IMR-90 (cell line): Measurements from ENCODE around the gene GTF2H4. TPM values are rescaled to one million over a fixed set of nuclear protein-coding genes. Genes with fewer than 3 reads are reported as not detected.

Source experiments
- ATAC-seq: fragments of 200-7000 bp; cut with Tn5 transposase; 2 replicates; pipeline ENCODE4 v1.9.1; 2020; ENCODE audit warnings: low read depth, mild to moderate bottlenecking, moderate library complexity
- BruUV-seq: library from RNA; stranded (reverse); fragments of 400-500 nt; replicated peaks from 2 replicates; lab custom pipeline; 2021; lab: Mats Ljungman, UMichigan
- CTCF ChIA-PET: fragments of 300-600 bp; formaldehyde crosslinking; extraction: SDS; loops from one replicate; lab custom pipeline; 2021; ENCODE audit warnings: antibody characterized with exemption; lab: Yijun Ruan, JAX
- POLR2A ChIA-PET: fragments of 300-600 bp; sonication (Branson Sonifier 250); formaldehyde crosslinking; loops from one replicate; lab custom pipeline; 2022; ENCODE audit warnings: antibody characterized with exemption; ENCODE audit not compliant: unreplicated experiment; lab: Charles Lee
- DNase-seq: peaks from one replicate; pipeline ENCODE4 v3.0.0; 2013
- H2AFZ ChIP-seq: replicated peaks from 2 replicates; pipeline ENCODE3; 2013; ENCODE audit warnings: low read length, mild to moderate bottlenecking; ENCODE audit not compliant: poor library complexity
- H2AK5ac ChIP-seq: 2 replicates; pipeline ENCODE4 v1.6.1; 2013; ENCODE audit warnings: low read depth, low read length, inconsistent platforms
- H2AK9ac ChIP-seq: replicated peaks from 2 replicates; pipeline ENCODE3; 2013; ENCODE audit warnings: mild to moderate bottlenecking, low read depth, low read length, moderate library complexity; ENCODE audit not compliant: poor library complexity
- H2BK120ac ChIP-seq: 2 replicates; pipeline ENCODE4 v1.6.1; 2013; ENCODE audit warnings: low read depth, low read length, inconsistent platforms
- H2BK15ac ChIP-seq: 3 replicates; pipeline ENCODE4 v1.6.1; 2013; ENCODE audit warnings: low read depth, low read length, inconsistent platforms
- H2BK20ac ChIP-seq: 2 replicates; pipeline ENCODE4 v1.6.1; 2013; ENCODE audit warnings: low read depth, mild to moderate bottlenecking, inconsistent platforms, low read length, moderate library complexity
- H2BK5ac ChIP-seq: 2 replicates; pipeline ENCODE4 v1.6.1; 2013; ENCODE audit warnings: mild to moderate bottlenecking, low read depth, low read length, inconsistent platforms; ENCODE audit not compliant: poor library complexity, severe bottlenecking
- H3K14ac ChIP-seq: replicated peaks from 2 replicates; pipeline ENCODE4 v1.6.1; 2013; ENCODE audit warnings: low read depth, low read length, inconsistent platforms
- H3K18ac ChIP-seq: 2 replicates; pipeline ENCODE4 v1.6.1; 2013; ENCODE audit warnings: low read depth, low read length, control low read depth
- H3K23ac ChIP-seq: 2 replicates; pipeline ENCODE4 v1.6.1; 2013; ENCODE audit warnings: low read depth, low read length, inconsistent platforms
- H3K27ac ChIP-seq: 2 replicates; pipeline ENCODE4 v1.5.1; 2013; ENCODE audit warnings: mild to moderate bottlenecking, control low read depth, low read length; ENCODE audit not compliant: insufficient read depth
- H3K27me3 ChIP-seq: 2 replicates; pipeline ENCODE4 v1.6.1; 2013; ENCODE audit warnings: low read length; ENCODE audit not compliant: control insufficient read depth, insufficient read depth
- H3K36me3 ChIP-seq: 2 replicates; pipeline ENCODE4 v1.6.1; 2013; ENCODE audit warnings: low read length, mixed read lengths; ENCODE audit not compliant: control insufficient read depth, insufficient read depth
- H3K4ac ChIP-seq: 2 replicates; pipeline ENCODE4 v1.6.1; 2013; ENCODE audit warnings: low read depth, low read length, inconsistent platforms
- H3K4me1 ChIP-seq: 2 replicates; pipeline ENCODE4 v1.6.1; 2013; ENCODE audit warnings: low read length, mixed read lengths; ENCODE audit not compliant: control insufficient read depth, insufficient read depth
- H3K4me2 ChIP-seq: 2 replicates; pipeline ENCODE4 v1.6.1; 2013; ENCODE audit warnings: low read depth, mild to moderate bottlenecking, control low read depth, low read length, moderate library complexity
- H3K4me3 ChIP-seq: 2 replicates; pipeline ENCODE4 v1.5.1; 2013; ENCODE audit warnings: low read depth, mild to moderate bottlenecking, control low read depth, low read length, moderate library complexity; ENCODE audit not compliant: insufficient read depth
- H3K56ac ChIP-seq: 2 replicates; pipeline ENCODE4 v1.6.1; 2013; ENCODE audit warnings: low read length, inconsistent platforms; ENCODE audit not compliant: insufficient read depth; ENCODE audit errors: extremely low read depth
- H3K79me1 ChIP-seq, 2 experiments: 2 replicates each; pipeline ENCODE4 v1.6.1; 2013; ENCODE audit warnings: low read length in 2 of 2, inconsistent platforms in 1 of 2, low read depth in 1 of 2
- H3K9ac ChIP-seq: 2 replicates; pipeline ENCODE4 v1.6.1; 2013; ENCODE audit warnings: low read depth, low read length, control low read depth
- H3K9me1 ChIP-seq: 2 replicates; pipeline ENCODE4 v1.6.1; 2013; ENCODE audit warnings: low read length, inconsistent platforms; ENCODE audit not compliant: insufficient read depth
- H3K9me3 ChIP-seq: 2 replicates; pipeline ENCODE4 v1.6.1; 2013; ENCODE audit warnings: low read length; ENCODE audit not compliant: control insufficient read depth, insufficient read depth
- H4K20me1 ChIP-seq: 2 replicates; pipeline ENCODE4 v1.6.1; 2013; ENCODE audit warnings: low read length, inconsistent platforms; ENCODE audit not compliant: insufficient read depth
- H4K5ac ChIP-seq: 2 replicates; pipeline ENCODE4 v1.6.1; 2013; ENCODE audit warnings: mild to moderate bottlenecking, low read depth, low read length, control low read depth
- H4K8ac ChIP-seq, 2 experiments: 2 replicates each; pipeline ENCODE4 v1.6.1; 2013; ENCODE audit warnings: low read depth in 2 of 2, low read length in 2 of 2, control low read depth in 1 of 2, inconsistent platforms in 1 of 2
- H4K91ac ChIP-seq: 2 replicates; pipeline ENCODE4 v1.6.1; 2013; ENCODE audit warnings: low read depth, low read length, inconsistent platforms; ENCODE audit not compliant: insufficient read depth
- BHLHE40 ChIP-seq: fragments of 150-350 bp; IDR thresholded peaks from 2 replicates; pipeline ENCODE4 v1.6.1; 2016; ENCODE audit warnings: mild to moderate bottlenecking, low read depth, low read length
- CEBPB ChIP-seq: IDR thresholded peaks from 2 replicates; pipeline ENCODE4 v1.6.1; 2012; ENCODE audit warnings: low read depth, low read length, improper control_type of control experiment
- CHD1 ChIP-seq: IDR thresholded peaks from 2 replicates; pipeline ENCODE4 v1.6.1; 2012; ENCODE audit warnings: low read depth, low read length, improper control_type of control experiment
- CTCF ChIP-seq: conservative IDR thresholded peaks from 2 replicates; pipeline ENCODE4 v1.5.1; 2012; ENCODE audit warnings: mild to moderate bottlenecking, low read depth, low read length, improper control_type of control experiment
- MAFK ChIP-seq: IDR thresholded peaks from 2 replicates; pipeline ENCODE4 v1.6.1; 2012; ENCODE audit warnings: low read depth, low read length, improper control_type of control experiment
- MXI1 ChIP-seq: IDR thresholded peaks from 2 replicates; pipeline ENCODE4 v1.6.1; 2012; ENCODE audit warnings: low read depth, mild to moderate bottlenecking, low read length, moderate library complexity, borderline replicate concordance
- NFE2L2 ChIP-seq: fragments of 150-350 bp; IDR thresholded peaks from 2 replicates; pipeline ENCODE4 v1.6.1; 2016; ENCODE audit warnings: low read depth, mild to moderate bottlenecking, low read length
- POLR2A ChIP-seq: IDR thresholded peaks from 2 replicates; pipeline ENCODE4 v1.6.1; 2012; ENCODE audit warnings: mild to moderate bottlenecking, low read depth, low read length
- RAD21 ChIP-seq: IDR thresholded peaks from 2 replicates; pipeline ENCODE4 v1.6.1; 2012; ENCODE audit warnings: low read length, improper control_type of control experiment
- RCOR1 ChIP-seq: IDR thresholded peaks from 2 replicates; pipeline ENCODE4 v1.6.1; 2012; ENCODE audit warnings: mild to moderate bottlenecking, low read length, improper control_type of control experiment; ENCODE audit not compliant: insufficient replicate concordance
- RFX5 ChIP-seq: IDR thresholded peaks from 2 replicates; pipeline ENCODE4 v1.8.0; 2012; ENCODE audit warnings: low read depth, mild to moderate bottlenecking, low read length, moderate library complexity
- SMC3 ChIP-seq: fragments of 150-350 bp; IDR thresholded peaks from 2 replicates; pipeline ENCODE4 v1.6.1; 2016; ENCODE audit warnings: low read depth, mild to moderate bottlenecking, antibody characterized with exemption, low read length, moderate library complexity
- USF2 ChIP-seq: fragments of 150-350 bp; IDR thresholded peaks from 2 replicates; pipeline ENCODE4 v1.6.1; 2017; ENCODE audit warnings: mild to moderate bottlenecking, antibody characterized with exemption, low read length, low read depth
- WGBS, 2 experiments: methylation state at CpG; one replicate each; pipeline versions ENCODE4 v1.1.5 to v1.1.7; 2013; ENCODE audit warnings: missing lambda C conversion rate in 2 of 2; ENCODE audit not compliant: insufficient read length in 1 of 2; ENCODE audit errors: extremely low coverage in 2 of 2; 5-methylcytosine and 5-hydroxymethylcytosine counted together
- dilution Hi-C: fragments of 300-500 bp; cut with HindIII; formaldehyde crosslinking; loops from one replicate; pipeline ENCODE4 v1.14.3; 2018; ENCODE audit warnings: low sequenced_read_pairs; ENCODE audit not compliant: unreplicated experiment
- in situ Hi-C: fragments of 300-500 bp; cut with MboI; formaldehyde crosslinking; loops from 3 replicates; pipeline ENCODE4 v1.14.3; 2019; ENCODE audit warnings: low sequenced_read_pairs, inconsistent platforms, mixed read lengths
- intact Hi-C: fragments of 100-400 bp; cut with micrococcal nuclease; formaldehyde crosslinking; loops from 2 replicates; pipeline ENCODE4 v1.10.0; 2022
- polyA plus RNA-seq, 3 experiments: library from polyadenylated mRNA; depleted of rRNA; stranded (reverse); fragments of >200 nt; gene quantifications; 2 replicates each; pipeline ENCODE4 v1.2.3, GENCODE V29; 2012; ENCODE audit warnings: low replicate concordance in 1 of 3
- total RNA-seq: library from RNA; depleted of rRNA; stranded (reverse); fragments of >200 nt; gene quantifications from 2 replicates; pipeline ENCODE4 v1.2.3, GENCODE V29; 2012

Gene GTF2H4
- total and polyA plus RNA-seq, 2 of the 4 experiments (the other 2 are of a cell fraction), result 13.4 to 30.8 TPM

GRCh38 chr6:30931272-30931671 is 23.3 kb downstream of the GTF2H4 start:
- no peak for DNase-seq
- BruUV-seq, result no TSS peak
- intact Hi-C loops, result no loop called here
- H3K36me3 ChIP-seq, result peaks cover 2% of the 10 kb centered on the region; the same call in 1 of the 2 replicates
- no peak overlapping the region for H3K4ac ChIP-seq
- no peak overlapping the region for H4K5ac ChIP-seq
- H3K56ac ChIP-seq, result no peak overlapping the region
- CTCF ChIA-PET, result interaction anchor here (0.9 kb wide), 2 partner anchors 15 to 140 kb away, joined by 3 read pairs; no protein-coding TSS in a partner anchor
- H3K4me2 ChIP-seq, result no peak overlapping the region
- no peak overlapping the region for H2BK15ac ChIP-seq
- POLR2A ChIA-PET, result no interaction called here
- no peak overlapping the region for H2BK120ac ChIP-seq
- no peak overlapping the region for H3K9ac ChIP-seq
- H3K9me1 ChIP-seq, result no peaks in the 10 kb centered on the region
- H3K4me3 ChIP-seq, result no peak overlapping the region
- no peak overlapping the region for H4K91ac ChIP-seq
- H3K79me1 ChIP-seq, result no peaks in the 10 kb centered on the region
- no peak overlapping the region for H3K18ac ChIP-seq
- no peak overlapping the region for H2BK5ac ChIP-seq
- 88% methylated on average over 3 of the region's 8 CpGs; no CpG with 5 or more reads in 1 of the 2 experiments for WGBS, 2 experiments
- H3K9me3 ChIP-seq, result peaks cover 4% of the 10 kb centered on the region
- ATAC-seq, result no peak
- H3K27ac ChIP-seq, result no peak overlapping the region
- TF ChIP-seq CHD1 (no peak), NFE2L2 (no peak), BHLHE40 (no peak), MAFK (no peak), RFX5 (no peak), USF2 (no peak), CEBPB (no peak), MXI1 (no peak), CTCF (no peak), RCOR1 (no peak), SMC3 (no peak), RAD21 (no peak), POLR2A (no peak)
- in situ Hi-C loops, result no loop called here
- no peak overlapping the region for H4K8ac ChIP-seq
- H2AFZ ChIP-seq, result no peak overlapping the region
- H3K14ac ChIP-seq, result no peak overlapping the region
- no peak overlapping the region for H2AK9ac ChIP-seq
- H3K27me3 ChIP-seq, result peaks cover 27% of the 10 kb centered on the region
- H4K20me1 ChIP-seq, result no peaks in the 10 kb centered on the region
- H3K23ac ChIP-seq, result no peak overlapping the region
- no peak overlapping the region for H2AK5ac ChIP-seq
- dilution Hi-C loops, result no loop called here
- H2BK20ac ChIP-seq, result no peak overlapping the region
- no peaks in the 10 kb centered on the region for H3K4me1 ChIP-seq
